Tracheal epithelial cell (primary cell): ENCODE results near the gene SLPI. TPM values are rescaled to one million over a fixed set of nuclear protein-coding genes. Genes with fewer than 3 reads are reported as not detected.

Source experiments
- total RNA-seq: library from RNA; depleted of rRNA; stranded (reverse); fragments of >200 nt; gene quantifications from 2 replicates; pipeline ENCODE4 v1.2.1, GENCODE V29; 2014

SLPI gene
- total RNA-seq: 837 and 1,171 TPM in 2 replicates

GRCh38 chr20:45254383-45255262 lies at the start of gene SLPI:
SLPI (minus strand) TSS chr20:45254564; CDS start chr20:45254543, 21 bp downstream.

GRCh38 chr20:45221076-45221475 lies 33.3 kb downstream of the SLPI start, which contains the start of gene SEMG2:
SEMG2 (plus strand) TSS chr20:45221373; CDS start chr20:45221390, 17 bp downstream.

DNA sequence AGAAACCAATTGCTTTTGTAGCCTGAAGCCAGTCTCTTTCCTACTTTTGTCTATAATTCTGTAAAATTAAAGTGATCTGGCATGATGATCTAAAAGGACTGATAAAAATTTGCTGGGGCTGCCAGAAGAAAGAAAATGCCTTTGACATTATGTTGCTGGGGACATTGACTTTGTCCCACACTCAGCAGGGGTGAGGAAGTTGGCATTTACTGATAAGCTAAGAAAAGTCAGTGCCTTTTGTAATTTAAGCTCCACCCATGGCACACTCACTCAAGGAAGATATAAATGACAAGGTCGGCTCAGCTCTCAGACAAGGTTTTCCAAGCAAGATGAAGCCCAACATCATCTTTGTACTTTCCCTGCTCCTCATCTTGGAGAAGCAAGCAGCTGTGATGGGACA lies 47.6 kb downstream of the SLPI start, which contains the start of gene SEMG1:
Gene SEMG1, plus strand, starts transcription at position 309 of the 400 bp plus-strand sequence. Its CDS starts 21 bp downstream, at position 330.

Other genes starting within 250 kb of the SLPI start
- 1.1 and 3.9 TPM in 2 replicates for gene KCNS1, start 153.4 kb downstream of the SLPI start, total RNA-seq
- gene WFDC5, start 139.4 kb downstream of the SLPI start, total RNA-seq: 2.4 TPM in 1 of 2 replicates, not detected in the other
- gene WFDC12, start 130.1 kb downstream of the SLPI start, total RNA-seq: 0.96 TPM in 1 of 2 replicates, not detected in the other
- gene PI3, start 79.7 kb downstream of the SLPI start, total RNA-seq: 7.0 and 45.3 TPM in 2 replicates
- gene SEMG1, start 47.5 kb downstream of the SLPI start, total RNA-seq: not detected in 2 replicates
- gene SEMG2, start 33.2 kb downstream of the SLPI start, total RNA-seq: not detected in 2 replicates
- gene RBPJL, start 52.3 kb upstream of the SLPI start, total RNA-seq: not detected in 2 replicates
- 0.21 TPM in 1 of 2 replicates, not detected in the other for gene MATN4, start 53.7 kb upstream of the SLPI start, total RNA-seq
- gene SDC4, start 93.9 kb upstream of the SLPI start, total RNA-seq: 335 and 460 TPM in 2 replicates
- 14.1 and 28.2 TPM in 2 replicates for gene SYS1, start 108.6 kb upstream of the SLPI start, total RNA-seq
- gene TP53TG5, start 123.8 kb upstream of the SLPI start, total RNA-seq: under 0.01 and 0.21 TPM in 2 replicates
- 22.6 and 22.7 TPM in 2 replicates for gene DBNDD2, start 153.7 kb upstream of the SLPI start, total RNA-seq
- gene PIGT, start 161.6 kb upstream of the SLPI start, total RNA-seq: 22.2 and 23.4 TPM in 2 replicates
- 0.96 TPM in 1 of 2 replicates, not detected in the other for gene WFDC2, start 215.2 kb upstream of the SLPI start, total RNA-seq